Measurements from ENCODE around the gene ALG11. TPM values are rescaled to one million over a fixed set of nuclear protein-coding genes. Genes with fewer than 3 reads are reported as not detected.
A peak's percentile ranks its signal among the peaks of the same experiment; 100 is the strongest.
"Not testable (repeated sequence)": the region's sequence is repeated elsewhere in the genome, so short reads cannot be mapped to it uniquely, and the experiment has no call there.

The ALG11 gene, protein sequence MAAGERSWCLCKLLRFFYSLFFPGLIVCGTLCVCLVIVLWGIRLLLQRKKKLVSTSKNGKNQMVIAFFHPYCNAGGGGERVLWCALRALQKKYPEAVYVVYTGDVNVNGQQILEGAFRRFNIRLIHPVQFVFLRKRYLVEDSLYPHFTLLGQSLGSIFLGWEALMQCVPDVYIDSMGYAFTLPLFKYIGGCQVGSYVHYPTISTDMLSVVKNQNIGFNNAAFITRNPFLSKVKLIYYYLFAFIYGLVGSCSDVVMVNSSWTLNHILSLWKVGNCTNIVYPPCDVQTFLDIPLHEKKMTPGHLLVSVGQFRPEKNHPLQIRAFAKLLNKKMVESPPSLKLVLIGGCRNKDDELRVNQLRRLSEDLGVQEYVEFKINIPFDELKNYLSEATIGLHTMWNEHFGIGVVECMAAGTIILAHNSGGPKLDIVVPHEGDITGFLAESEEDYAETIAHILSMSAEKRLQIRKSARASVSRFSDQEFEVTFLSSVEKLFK
- total RNA-seq = 23.6 TPM
- long read RNA-seq, transcript ALG11-202 (4 exons, 2,558 nt) = major isoform, 40 of 65 reads
- long read RNA-seq, partial matches to known transcripts = 10 of 65 reads
- long read RNA-seq, other reads (novel, unspliced or antisense) = 10 of 65 reads

GRCh38 chr13:52011632-52012511, at the start of gene ALG11:
Gene ALG11, plus strand, starts transcription at chr13:52012398. Its CDS starts 21 bp downstream, at chr13:52012419.
- intact Hi-C loops (cut with DNase I) = loop anchor here (10.0 kb wide), 1 partner anchor 183 kb away; no protein-coding TSS in a partner anchor
- DNase-seq (ENCODE audit: low spot score) = peak; percentile 100

DNA sequence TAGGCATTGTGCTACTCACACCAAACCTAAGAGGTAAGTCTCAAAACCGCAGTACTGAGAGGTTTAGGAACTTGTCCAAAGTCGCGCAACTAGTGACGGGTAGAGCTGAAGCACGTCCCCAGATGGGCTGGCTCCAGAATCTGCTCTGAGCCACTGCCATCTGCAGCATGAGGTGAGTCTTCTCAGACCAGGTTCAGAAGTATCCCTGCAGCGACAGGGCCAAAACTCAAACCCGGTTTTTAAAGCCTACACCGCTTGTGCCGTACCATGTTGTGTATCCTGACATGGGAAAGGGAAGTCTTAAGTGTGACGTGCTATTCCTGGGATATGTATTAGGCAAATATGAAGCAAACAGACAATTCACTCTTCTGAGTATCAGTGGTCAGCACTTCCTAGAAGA, 46.0 kb upstream of the ALG11 start:
- intact Hi-C loops (cut with DNase I) = no loop called here

GRCh38 chr13:51967482-51968446, 44.4 kb upstream of the ALG11 start:
- no peak for DNase-seq (ENCODE audit: low spot score)
- intact Hi-C loops (cut with DNase I) = no loop called here

More for the DNA sequence above, 46.0 kb upstream of the ALG11 start:
- no peak for DNase-seq (ENCODE audit: low spot score)

DNA sequence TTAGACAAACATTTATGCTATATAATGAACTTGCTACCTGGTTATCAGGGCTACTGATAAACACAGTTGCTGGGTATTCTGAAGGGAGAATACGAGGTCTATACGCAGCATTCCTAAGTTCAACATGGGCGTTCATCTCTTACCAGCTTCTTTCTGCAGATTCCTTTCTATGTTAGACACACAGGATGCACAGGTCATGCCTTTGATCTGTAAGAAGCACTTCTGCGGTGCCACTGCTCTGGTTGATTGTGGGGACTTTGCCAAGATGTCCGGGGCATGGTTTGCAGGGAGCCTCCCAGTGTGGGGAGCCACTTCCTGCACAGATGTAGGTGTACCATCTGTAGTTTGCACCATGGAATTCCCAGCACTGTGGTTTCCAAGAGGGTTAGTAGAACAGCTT, 41.8 kb upstream of the ALG11 start:
- intact Hi-C loops (cut with DNase I) = no loop called here
- no peak for DNase-seq (ENCODE audit: low spot score)

GRCh38 chr13:51971520-51972426, 40.4 kb upstream of the ALG11 start:
- intact Hi-C loops (cut with DNase I) = no loop called here
- no peak for DNase-seq (ENCODE audit: low spot score)

- no peak for DNase-seq (ENCODE audit: low spot score)
- intact Hi-C loops (cut with DNase I) = no loop called here
Measured at GRCh38 chr13:51974482-51974881, 37.7 kb upstream of the ALG11 start.

DNA sequence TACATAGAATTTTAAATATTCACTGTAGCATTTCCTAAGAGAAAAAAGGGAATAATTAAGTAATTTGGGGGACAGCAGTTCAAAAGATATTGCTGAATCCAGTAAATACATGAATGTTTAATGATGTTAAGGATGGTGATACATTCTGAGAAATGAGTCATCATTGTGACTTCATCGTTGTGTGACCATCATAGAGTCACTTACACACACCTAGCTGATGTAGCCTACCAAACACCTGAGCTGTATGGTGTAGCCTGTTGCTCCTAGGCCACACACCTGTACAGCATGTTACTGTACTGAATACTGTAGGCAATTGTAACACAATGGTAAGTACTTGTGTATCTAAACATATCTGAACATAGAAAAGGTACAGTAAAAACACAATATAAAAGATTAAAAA, 35.8 kb upstream of the ALG11 start:
- no peak for DNase-seq (ENCODE audit: low spot score)
- intact Hi-C loops (cut with DNase I) = no loop called here

DNA sequence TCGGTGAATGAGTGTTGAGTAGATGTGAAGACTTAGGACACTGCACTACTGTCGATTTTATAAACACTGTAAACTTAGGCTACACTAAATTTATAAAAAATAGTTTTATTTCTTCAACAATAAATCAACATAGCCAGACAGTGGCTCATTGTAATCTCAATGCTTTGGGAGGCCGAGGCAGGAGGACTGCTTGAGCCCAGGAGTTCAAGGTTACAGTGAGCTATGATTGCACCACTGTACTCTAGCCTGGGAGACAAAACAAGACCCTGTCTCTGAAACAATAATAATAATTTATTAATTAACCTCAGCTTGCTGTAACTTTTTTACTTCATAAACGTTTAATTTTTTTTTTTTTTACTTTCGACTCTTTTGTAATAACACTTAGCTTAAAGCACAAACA, 35.3 kb upstream of the ALG11 start:
- no peak for DNase-seq (ENCODE audit: low spot score)
- intact Hi-C loops (cut with DNase I) = no loop called here

- no peak for DNase-seq (ENCODE audit: low spot score)
- intact Hi-C loops (cut with DNase I) = no loop called here
Measured at GRCh38 chr13:51977625-51978024, 34.6 kb upstream of the ALG11 start.

- intact Hi-C loops (cut with DNase I) = no loop called here
- DNase-seq (ENCODE audit: low spot score) = no peak
Measured at GRCh38 chr13:51978796-51979556, 33.2 kb upstream of the ALG11 start.

DNA sequence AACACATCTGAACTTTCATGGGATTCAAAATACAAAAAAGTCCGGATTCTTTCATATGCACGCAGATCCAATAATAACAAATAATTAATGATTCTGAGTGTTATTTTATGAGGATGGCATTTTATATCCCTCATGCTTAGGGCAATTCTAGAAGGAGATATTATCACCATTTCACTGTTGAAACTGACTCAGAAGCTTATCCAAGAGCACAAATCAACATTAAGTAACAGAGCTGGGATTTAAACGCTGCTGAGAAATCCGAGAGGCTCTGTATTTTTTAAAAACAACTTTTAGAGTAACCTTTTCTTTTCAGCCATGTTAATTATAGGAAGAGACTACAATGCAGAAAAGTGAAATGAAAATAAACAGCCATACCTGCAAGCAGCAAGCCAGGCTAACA, 31.3 kb upstream of the ALG11 start:
- DNase-seq (ENCODE audit: low spot score) = no peak
- intact Hi-C loops (cut with DNase I) = no loop called here

GRCh38 chr13:51981355-51981754, 30.8 kb upstream of the ALG11 start:
- intact Hi-C loops (cut with DNase I) = no loop called here
- no peak for DNase-seq (ENCODE audit: low spot score)

DNA sequence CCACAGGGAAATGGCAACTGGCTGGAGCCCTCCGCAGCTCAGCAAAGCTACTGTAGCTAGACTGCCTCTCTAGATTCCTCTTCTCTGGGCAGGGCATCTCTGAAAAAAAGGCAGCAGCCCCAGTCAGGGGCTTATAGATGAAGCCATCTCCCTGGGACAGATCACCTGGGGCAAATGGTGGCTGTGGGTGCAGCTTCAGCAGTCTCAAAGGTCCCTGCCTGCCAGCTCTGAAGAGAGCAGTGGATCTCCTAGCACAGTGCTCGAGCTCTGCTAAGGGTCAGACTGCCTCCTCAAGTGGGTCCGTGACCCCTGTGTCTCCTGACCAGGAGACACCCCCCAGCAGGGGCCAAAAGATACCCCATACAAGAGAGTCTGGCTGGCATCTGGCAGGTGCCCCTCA, 28.9 kb upstream of the ALG11 start:
- DNase-seq (ENCODE audit: low spot score); intact Hi-C loops (cut with DNase I): not testable (repeated sequence)

- DNase-seq (ENCODE audit: low spot score); intact Hi-C loops (cut with DNase I): not testable (repeated sequence)
Measured at GRCh38 chr13:51984904-51985303, 27.3 kb upstream of the ALG11 start.

DNA sequence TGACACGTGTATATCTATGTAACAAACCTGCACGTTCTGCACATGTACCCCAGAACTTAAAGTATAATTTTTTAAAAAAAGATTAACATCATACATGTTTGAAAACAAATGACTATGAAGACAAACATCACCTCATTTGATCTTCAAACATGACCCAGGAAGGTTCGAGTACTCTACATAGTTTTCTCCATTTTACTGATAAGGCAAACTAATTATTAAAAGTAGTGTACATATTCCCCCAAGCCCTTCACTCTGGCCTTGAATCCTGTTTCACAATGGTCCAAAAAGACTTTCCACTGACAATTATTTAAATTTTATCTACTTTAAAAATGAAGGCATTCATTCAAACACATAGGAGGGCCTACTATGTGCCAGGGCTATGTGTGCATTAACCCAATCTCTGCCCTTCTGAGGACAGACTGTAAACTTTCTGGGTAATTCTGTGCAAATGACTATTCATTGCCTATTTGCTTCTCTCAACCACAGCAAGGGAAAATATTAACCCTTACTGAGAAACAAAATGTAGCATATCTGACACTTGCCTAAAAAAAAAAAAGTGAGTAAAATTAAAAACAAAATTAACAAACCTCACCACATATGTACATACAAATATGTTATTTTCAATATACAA, 23.1 kb upstream of the ALG11 start:
- intact Hi-C loops (cut with DNase I) = no loop called here
- no peak for DNase-seq (ENCODE audit: low spot score)

DNA sequence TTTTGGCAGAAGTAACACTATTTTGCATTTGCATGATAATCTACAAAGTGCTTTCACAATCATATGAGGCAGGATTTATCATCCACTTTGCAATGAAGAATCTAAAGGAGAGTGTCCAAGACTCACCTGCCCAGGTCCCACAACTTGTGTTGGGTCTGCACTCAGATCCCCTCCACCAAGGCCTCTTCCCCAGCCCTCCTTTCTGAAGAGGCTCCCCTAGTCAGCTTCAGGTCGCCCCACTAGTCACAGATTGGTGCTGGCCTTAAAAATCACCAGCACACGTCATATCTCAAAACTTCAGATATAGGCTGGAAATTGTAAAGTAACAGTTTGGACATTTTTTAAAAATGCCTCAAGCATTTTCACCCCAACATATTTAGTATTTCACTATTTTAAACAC, 18.5 kb upstream of the ALG11 start:
- intact Hi-C loops (cut with DNase I) = loop anchor here (10.0 kb wide), 1 partner anchor 179 kb away; no protein-coding TSS in a partner anchor
- DNase-seq (ENCODE audit: low spot score) = no peak
